ENCODE results near the gene ARID1A. TPM values are rescaled to one million over a fixed set of nuclear protein-coding genes. Genes with fewer than 3 reads are reported as not detected.

ARID1A gene
- total and polyA plus RNA-seq, 9 of the 15 experiments (the other 6 are each of a cell fraction or from before 2014, with no cell fraction given), result 8.3 to 88.3 (median 22.5) TPM

DNA sequence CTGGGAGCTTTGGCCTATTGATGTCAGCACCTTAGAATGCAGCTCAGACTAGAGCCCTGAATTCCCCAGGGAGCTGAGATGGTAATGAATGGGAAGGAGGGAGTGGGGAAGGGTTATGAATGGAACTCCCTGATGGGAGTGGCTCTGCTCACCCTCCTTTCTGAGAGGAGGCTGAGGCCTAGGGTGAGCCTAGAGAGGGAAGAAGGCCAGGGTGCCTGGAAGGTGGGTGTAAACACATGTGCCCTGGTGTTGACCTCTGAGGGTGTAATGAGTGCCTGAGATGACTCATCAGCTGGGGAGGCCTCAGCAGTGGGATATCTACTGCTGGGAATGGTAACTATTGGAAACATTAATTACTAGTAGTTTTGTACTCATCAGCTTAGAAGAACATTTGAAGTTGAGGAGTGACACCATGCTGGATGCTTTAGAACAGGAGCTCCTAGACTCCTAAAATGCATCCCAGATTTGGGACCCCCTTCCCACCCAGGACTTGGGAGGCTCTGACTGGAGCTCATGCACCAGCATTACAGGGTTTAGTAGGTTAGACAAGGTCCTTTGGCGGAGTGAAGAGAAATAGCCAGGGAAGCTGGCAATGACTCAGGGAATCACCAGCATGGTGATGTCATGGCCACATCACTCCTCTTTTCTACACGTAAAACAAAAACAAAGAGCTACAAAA is 76.0 kb downstream of the ARID1A start (continued):
- TF ChIP-seq, protein P1, sequence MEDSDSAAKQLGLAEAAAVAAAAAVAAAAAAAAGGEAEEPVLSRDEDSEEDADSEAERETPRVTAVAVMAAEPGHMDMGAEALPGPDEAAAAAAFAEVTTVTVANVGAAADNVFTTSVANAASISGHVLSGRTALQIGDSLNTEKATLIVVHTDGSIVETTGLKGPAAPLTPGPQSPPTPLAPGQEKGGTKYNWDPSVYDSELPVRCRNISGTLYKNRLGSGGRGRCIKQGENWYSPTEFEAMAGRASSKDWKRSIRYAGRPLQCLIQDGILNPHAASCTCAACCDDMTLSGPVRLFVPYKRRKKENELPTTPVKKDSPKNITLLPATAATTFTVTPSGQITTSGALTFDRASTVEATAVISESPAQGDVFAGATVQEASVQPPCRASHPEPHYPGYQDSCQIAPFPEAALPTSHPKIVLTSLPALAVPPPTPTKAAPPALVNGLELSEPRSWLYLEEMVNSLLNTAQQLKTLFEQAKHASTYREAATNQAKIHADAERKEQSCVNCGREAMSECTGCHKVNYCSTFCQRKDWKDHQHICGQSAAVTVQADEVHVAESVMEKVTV (CRISPR knock-in tag; IDR thresholded peaks at IDR 0.05), result no peak
- no peak for TF ChIP-seq PRMT5 (CRISPR knock-in tag; IDR thresholded peaks at IDR 0.05)
- TF ChIP-seq CC2D1A (IDR thresholded peaks at IDR 0.05), result no peak
- no peak for TF ChIP-seq ZNF146 (CRISPR knock-in tag; IDR thresholded peaks at IDR 0.05; ENCODE audit: unreplicated experiment)
- peak in 1 of 3 experiments; percentile 10 for TF ChIP-seq YY1 (IDR thresholded peaks at IDR 0.05; ENCODE audit: borderline replicate concordance in 1 of 3, control insufficient read depth in 1 of 3, extremely low read depth in 1 of 3, insufficient read depth in 3 of 3, insufficient read length in 1 of 3, insufficient replicate concordance in 2 of 3, low read depth in 1 of 3, low read length in 2 of 3)
- 0 out of 2 replicates have a peak, but pooled peaks have one; percentile 44 for TF ChIP-seq ZNF644 (tag; IDR thresholded peaks at IDR 0.05; ENCODE audit: low read depth)
- TF ChIP-seq ZNF316 (IDR thresholded peaks at IDR 0.05), result peak; percentile 75
- no peak for TF ChIP-seq PML (IDR thresholded peaks at IDR 0.05; ENCODE audit: low read length)
- TF ChIP-seq, protein P2, sequence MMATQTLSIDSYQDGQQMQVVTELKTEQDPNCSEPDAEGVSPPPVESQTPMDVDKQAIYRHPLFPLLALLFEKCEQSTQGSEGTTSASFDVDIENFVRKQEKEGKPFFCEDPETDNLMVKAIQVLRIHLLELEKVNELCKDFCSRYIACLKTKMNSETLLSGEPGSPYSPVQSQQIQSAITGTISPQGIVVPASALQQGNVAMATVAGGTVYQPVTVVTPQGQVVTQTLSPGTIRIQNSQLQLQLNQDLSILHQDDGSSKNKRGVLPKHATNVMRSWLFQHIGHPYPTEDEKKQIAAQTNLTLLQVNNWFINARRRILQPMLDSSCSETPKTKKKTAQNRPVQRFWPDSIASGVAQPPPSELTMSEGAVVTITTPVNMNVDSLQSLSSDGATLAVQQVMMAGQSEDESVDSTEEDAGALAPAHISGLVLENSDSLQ (IDR thresholded peaks at IDR 0.05), result no peak
- TF ChIP-seq CBX5 (IDR thresholded peaks at IDR 0.05; ENCODE audit: borderline replicate concordance, low read depth), result no peak
- no peak for TF ChIP-seq CREBBP (IDR thresholded peaks at IDR 0.05; ENCODE audit: low read depth, low read length)
- no peak; the same call in 1 of the 2 replicates for TF ChIP-seq NFE2L1 (tag; IDR thresholded peaks at IDR 0.05; ENCODE audit: borderline replicate concordance, low read depth)
- TF ChIP-seq ZNF239 (CRISPR knock-in tag; IDR thresholded peaks at IDR 0.05), result no peak
- TF ChIP-seq, protein P3, sequence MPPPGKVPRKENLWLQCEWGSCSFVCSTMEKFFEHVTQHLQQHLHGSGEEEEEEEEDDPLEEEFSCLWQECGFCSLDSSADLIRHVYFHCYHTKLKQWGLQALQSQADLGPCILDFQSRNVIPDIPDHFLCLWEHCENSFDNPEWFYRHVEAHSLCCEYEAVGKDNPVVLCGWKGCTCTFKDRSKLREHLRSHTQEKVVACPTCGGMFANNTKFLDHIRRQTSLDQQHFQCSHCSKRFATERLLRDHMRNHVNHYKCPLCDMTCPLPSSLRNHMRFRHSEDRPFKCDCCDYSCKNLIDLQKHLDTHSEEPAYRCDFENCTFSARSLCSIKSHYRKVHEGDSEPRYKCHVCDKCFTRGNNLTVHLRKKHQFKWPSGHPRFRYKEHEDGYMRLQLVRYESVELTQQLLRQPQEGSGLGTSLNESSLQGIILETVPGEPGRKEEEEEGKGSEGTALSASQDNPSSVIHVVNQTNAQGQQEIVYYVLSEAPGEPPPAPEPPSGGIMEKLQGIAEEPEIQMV (tag; conservative IDR thresholded peaks at IDR 0.05; ENCODE audit: low read depth), result no peak
- TF ChIP-seq NEUROD1 (IDR thresholded peaks at IDR 0.05; ENCODE audit: borderline replicate concordance, low read depth, low read length, partially characterized antibody), result peak; percentile 45
- TF ChIP-seq, protein P4, sequence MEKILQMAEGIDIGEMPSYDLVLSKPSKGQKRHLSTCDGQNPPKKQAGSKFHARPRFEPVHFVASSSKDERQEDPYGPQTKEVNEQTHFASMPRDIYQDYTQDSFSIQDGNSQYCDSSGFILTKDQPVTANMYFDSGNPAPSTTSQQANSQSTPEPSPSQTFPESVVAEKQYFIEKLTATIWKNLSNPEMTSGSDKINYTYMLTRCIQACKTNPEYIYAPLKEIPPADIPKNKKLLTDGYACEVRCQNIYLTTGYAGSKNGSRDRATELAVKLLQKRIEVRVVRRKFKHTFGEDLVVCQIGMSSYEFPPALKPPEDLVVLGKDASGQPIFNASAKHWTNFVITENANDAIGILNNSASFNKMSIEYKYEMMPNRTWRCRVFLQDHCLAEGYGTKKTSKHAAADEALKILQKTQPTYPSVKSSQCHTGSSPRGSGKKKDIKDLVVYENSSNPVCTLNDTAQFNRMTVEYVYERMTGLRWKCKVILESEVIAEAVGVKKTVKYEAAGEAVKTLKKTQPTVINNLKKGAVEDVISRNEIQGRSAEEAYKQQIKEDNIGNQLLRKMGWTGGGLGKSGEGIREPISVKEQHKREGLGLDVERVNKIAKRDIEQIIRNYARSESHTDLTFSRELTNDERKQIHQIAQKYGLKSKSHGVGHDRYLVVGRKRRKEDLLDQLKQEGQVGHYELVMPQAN (IDR thresholded peaks at IDR 0.05; ENCODE audit: borderline replicate concordance), result peak; percentile 42; the same call in 1 of the 2 replicates
- TF ChIP-seq MYBL2 (IDR thresholded peaks at IDR 0.05; ENCODE audit: low read depth), result no peak
- no peak for TF ChIP-seq MYBL2 (CRISPR knock-in tag; IDR thresholded peaks at IDR 0.05; ENCODE audit: borderline replicate concordance)
- TF ChIP-seq PTTG1 (tag; IDR thresholded peaks at IDR 0.05; ENCODE audit: low read depth), result no peak
- no peak for TF ChIP-seq ZNF699 (CRISPR knock-in tag; IDR thresholded peaks at IDR 0.05; ENCODE audit: insufficient replicate concordance)
- TF ChIP-seq MYNN (IDR thresholded peaks at IDR 0.05), result peak; percentile 93
- no peak for TF ChIP-seq MYNN (CRISPR knock-in tag; IDR thresholded peaks at IDR 0.05)
- TF ChIP-seq ZSCAN32 (CRISPR knock-in tag; IDR thresholded peaks at IDR 0.05), result no peak

Measured in K562 (cell line).